PC-3 (cell line): ENCODE data around the gene TAGLN. TPM values are rescaled to one million over a fixed set of nuclear protein-coding genes. Genes with fewer than 3 reads are reported as not detected.

Source experiments
- ATAC-seq: fragments of 200-7000 bp; cut with Tn5 transposase; 2 replicates; pipeline ENCODE4 v1.9.1; 2020; ENCODE audit warnings: mild to moderate bottlenecking, moderate library complexity
- BruUV-seq: library from RNA; stranded (reverse); fragments of 400-500 nt; replicated peaks from 2 replicates; lab custom pipeline; 2021; lab: Mats Ljungman, UMichigan
- CTCF ChIA-PET: fragments of 300-600 bp; sonication (Branson Sonifier 250); formaldehyde crosslinking; loops from one replicate; lab custom pipeline; 2022; ENCODE audit warnings: antibody characterized with exemption; lab: Charles Lee
- POLR2A ChIA-PET: fragments of 300-600 bp; sonication (Branson Sonifier 250); formaldehyde crosslinking; loops from one replicate; lab custom pipeline; 2022; ENCODE audit warnings: antibody characterized with exemption; ENCODE audit not compliant: unreplicated experiment; lab: Charles Lee
- DNase-seq: peaks from one replicate; pipeline ENCODE4 v3.0.0-alpha.2; 2015
- H2AFZ ChIP-seq: fragments of 300-600 bp; sonication (generic); 2 replicates; pipeline ENCODE4 v1.6.0; 2016; ENCODE audit warnings: antibody characterized with exemption, low read length
- H3F3A ChIP-seq: fragments of 300-600 bp; sonication (generic); one replicate; pipeline ENCODE4 v1.6.0; 2017; ENCODE audit warnings: antibody characterized with exemption, low read length, control low read depth, mild to moderate bottlenecking; ENCODE audit not compliant: unreplicated experiment
- H3K27ac ChIP-seq: fragments of 300-600 bp; sonication (generic); 2 replicates; pipeline ENCODE4 v1.5.1; 2016; ENCODE audit warnings: mild to moderate bottlenecking, low read length
- H3K27me3 ChIP-seq: fragments of 300-600 bp; sonication (generic); 2 replicates; pipeline ENCODE4 v1.6.1; 2016; ENCODE audit warnings: low read length, mixed read lengths
- H3K36me3 ChIP-seq: fragments of 300-600 bp; sonication (generic); 2 replicates; pipeline ENCODE4 v1.6.1; 2016; ENCODE audit warnings: low read depth, mixed run types, low read length, mixed read lengths
- H3K4me1 ChIP-seq: fragments of 300-600 bp; sonication (generic); 2 replicates; pipeline ENCODE4 v1.5.1; 2016; ENCODE audit warnings: low read length; ENCODE audit not compliant: insufficient read depth
- H3K4me2 ChIP-seq: fragments of 300-600 bp; sonication (generic); 2 replicates; pipeline ENCODE4 v1.6.0; 2016; ENCODE audit warnings: low read length
- H3K4me3 ChIP-seq: fragments of 300-600 bp; sonication (generic); 2 replicates; pipeline ENCODE4 v1.5.1; 2016; ENCODE audit warnings: mild to moderate bottlenecking, low read length, mixed read lengths
- H3K79me2 ChIP-seq: fragments of 300-600 bp; sonication (generic); 2 replicates; pipeline ENCODE4 v1.6.1; 2017; ENCODE audit warnings: low read length, mixed read lengths
- H3K9ac ChIP-seq: fragments of 300-600 bp; sonication (generic); 2 replicates; pipeline ENCODE4 v1.6.0; 2016; ENCODE audit warnings: mild to moderate bottlenecking, low read length
- H3K9me2 ChIP-seq: fragments of 300-600 bp; sonication (generic); replicated peaks from 2 replicates; pipeline ENCODE4 v1.6.1; 2016; ENCODE audit warnings: mixed run types, low read length, mixed read lengths
- H3K9me3 ChIP-seq: fragments of 300-600 bp; sonication (generic); 2 replicates; pipeline ENCODE4 v1.6.1; 2016; ENCODE audit warnings: low read length, mixed read lengths
- H4K20me1 ChIP-seq: fragments of 300-600 bp; sonication (generic); 2 replicates; pipeline ENCODE4 v1.6.1; 2016; ENCODE audit warnings: low read length, mixed read lengths
- CTCF ChIP-seq: fragments of 300-600 bp; sonication (generic); conservative IDR thresholded peaks from 2 replicates; pipeline ENCODE4 v1.5.1; 2017; ENCODE audit warnings: antibody characterized with exemption, low read depth, mild to moderate bottlenecking, low read length
- EZH2 ChIP-seq: fragments of 300-600 bp; sonication (generic); IDR thresholded peaks from one replicate; pipeline ENCODE4 v1.6.1; 2017; ENCODE audit warnings: antibody characterized with exemption, mild to moderate bottlenecking, low read length; ENCODE audit not compliant: unreplicated experiment
- EZH2phosphoT487 ChIP-seq: fragments of 300-600 bp; sonication (generic); IDR thresholded peaks from 2 replicates; pipeline ENCODE4 v1.6.1; 2018; ENCODE audit warnings: mild to moderate bottlenecking, antibody characterized with exemption, low read length, borderline replicate concordance
- intact Hi-C: fragments of 100-400 bp; cut with micrococcal nuclease; formaldehyde crosslinking; loops from 2 replicates; pipeline ENCODE4 v1.9.0; 2023
- total RNA-seq: library from RNA; depleted of rRNA; stranded (reverse); fragments of >200 nt; gene quantifications from 2 replicates; pipeline ENCODE4 v1.2.3, GENCODE V29; 2014

The TAGLN gene
- total RNA-seq, 1 experiment from 2014 or later = 10.3 TPM

GRCh38 chr11:117238221-117238620 is 39.1 kb downstream of the TAGLN start:
- H3K9me3 ChIP-seq = no peaks in the 10 kb centered on the region
- H3F3A ChIP-seq = peaks cover 4% of the 10 kb centered on the region
- H3K9ac ChIP-seq = no peak overlapping the region
- no peaks in the 10 kb centered on the region for H3K27me3 ChIP-seq
- no peak for TF ChIP-seq EZH2
- H3K4me2 ChIP-seq = no peak overlapping the region
- no TSS peak for BruUV-seq
- POLR2A ChIA-PET = no interaction called here
- peaks cover 27% of the 10 kb centered on the region for H3K4me1 ChIP-seq
- ATAC-seq (no peak), DNase-seq (no peak)
- H3K36me3 ChIP-seq = no peaks in the 10 kb centered on the region
- intact Hi-C loops = loop anchor here (5.0 to 10.0 kb wide), 2 partner anchors 383 to 579 kb away; no protein-coding TSS in a partner anchor
- no peak overlapping the region for H3K4me3 ChIP-seq
- no peaks in the 10 kb centered on the region for H3K9me2 ChIP-seq
- H4K20me1 ChIP-seq = no peaks in the 10 kb centered on the region
- no peak overlapping the region; the same call in 1 of the 2 replicates for H3K27ac ChIP-seq
- H3K79me2 ChIP-seq = peaks cover 5% of the 10 kb centered on the region; the same call in 1 of the 2 replicates
- no peak overlapping the region for H2AFZ ChIP-seq
- CTCF ChIA-PET = no interaction called here

- Histone ChIP-seq H3K36me3 (peaks cover 3% of the 10 kb centered on the region; the same call in 1 of the 2 replicates), H4K20me1 (no peaks in the 10 kb centered on the region), H3K27ac (peak overlapping the region; percentile 47), H3K4me1 (peaks cover 19% of the 10 kb centered on the region), H3F3A (peaks cover 4% of the 10 kb centered on the region), H2AFZ (no peak overlapping the region), H3K27me3 (no peaks in the 10 kb centered on the region), H3K4me3 (no peak overlapping the region), H3K9me2 (no peaks in the 10 kb centered on the region), H3K9me3 (no peaks in the 10 kb centered on the region), H3K9ac (no peak overlapping the region), H3K4me2 (peak overlapping the region; percentile 17), H3K79me2 (no peaks in the 10 kb centered on the region; the same call in 1 of the 2 replicates)
- peak; percentile 89 for TF ChIP-seq CTCF
- TF ChIP-seq EZH2phosphoT487 = no peak
- no peak for TF ChIP-seq EZH2
- ChIA-PET CTCF (no interaction called here), POLR2A (no interaction called here)
- ATAC-seq = peak; percentile 99
- no TSS peak for BruUV-seq
- peak; percentile 96 for DNase-seq
- intact Hi-C loops = loop anchor here (1.0 to 10.0 kb wide), 6 partner anchors 21 to 578 kb away; partner anchors contain the start of gene BACE1
Observed at GRCh38 chr11:117239295-117239694, 40.1 kb downstream of the TAGLN start.

GRCh38 chr11:117248341-117248740 is 49.2 kb downstream of the TAGLN start:
- no peak overlapping the region for H2AFZ ChIP-seq
- no peaks in the 10 kb centered on the region for H3K9me2 ChIP-seq
- intact Hi-C loops = no loop called here
- POLR2A ChIA-PET = no interaction called here
- no peak overlapping the region for H3K9ac ChIP-seq
- CTCF ChIA-PET = no interaction called here
- H3K27me3 ChIP-seq = no peaks in the 10 kb centered on the region
- H4K20me1 ChIP-seq = no peaks in the 10 kb centered on the region
- no TSS peak for BruUV-seq
- ATAC-seq (no peak), DNase-seq (no peak)
- H3K79me2 ChIP-seq = no peaks in the 10 kb centered on the region
- no peak overlapping the region for H3K4me2 ChIP-seq
- no peak overlapping the region for H3K27ac ChIP-seq
- no peaks in the 10 kb centered on the region for H3K9me3 ChIP-seq
- TF ChIP-seq CTCF (no peak), EZH2phosphoT487 (no peak), EZH2 (no peak)
- no peak overlapping the region for H3K4me3 ChIP-seq
- H3K4me1 ChIP-seq = no peaks in the 10 kb centered on the region
- peaks cover 19% of the 10 kb centered on the region; the same call in 1 of the 2 replicates for H3K36me3 ChIP-seq
- H3F3A ChIP-seq = no peaks in the 10 kb centered on the region
